ENCODE measurements around the gene PLBD1. TPM values are rescaled to one million over a fixed set of nuclear protein-coding genes. Genes with fewer than 3 reads are reported as not detected.

The PLBD1 gene
- polyA plus RNA-seq, 2 of the 4 experiments (the other 2 are of a cell fraction), result 4.9 to 10.3 TPM

GRCh38 chr12:14605401-14605989, 37.8 kb upstream of the PLBD1 start:
- FAIRE-seq (no peak), DNase-seq (ENCODE audit: low read depth in 1 of 2, low spot score in 1 of 2) (peak in 1 of 2 experiments; percentile 6), ATAC-seq (no peak)
- H3K4me2 ChIP-seq, result no peak overlapping the region
- CTCF ChIA-PET, result interaction anchor here (0.6 kb wide), 1 partner anchor 232 kb away, joined by 3 read pairs; no protein-coding TSS in a partner anchor
- no peak for TF ChIP-seq CHD2 (IDR thresholded peaks at IDR 0.05; ENCODE audit: low read length, partially characterized antibody)
- TF ChIP-seq HES2 (IDR thresholded peaks at IDR 0.05), result peak; percentile 13; the same call in 1 of the 2 replicates
- TF ChIP-seq EHF (CRISPR knock-in tag; IDR thresholded peaks at IDR 0.05), result no peak
- no peak for TF ChIP-seq TP53 (CRISPR knock-in tag; IDR thresholded peaks at IDR 0.05)
- TF ChIP-seq NPAS2 (CRISPR knock-in tag; IDR thresholded peaks at IDR 0.05; ENCODE audit: borderline replicate concordance), result no peak
- no peak for TF ChIP-seq POLR2AphosphoS2 (conservative IDR thresholded peaks at IDR 0.05; ENCODE audit: low read length)
- TF ChIP-seq CEBPB (IDR thresholded peaks at IDR 0.05), result peak; percentile 40 to 86; a peak in 3 of 4 replicates
- H3K9me3 ChIP-seq, result peaks cover 38% of the 10 kb centered on the region; the same call in 1 of the 3 replicates
- H3K4me1 ChIP-seq, result no peaks in the 10 kb centered on the region
- no peak overlapping the region for H3K4me3 ChIP-seq
- H3K27ac ChIP-seq, result no peak overlapping the region
- POLR2A ChIA-PET, result no interaction called here
- under 1% methylated on average over 3 of the region's 3 CpGs for WGBS (ENCODE audit: missing lambda C conversion rate)

GRCh38 chr12:14601692-14602478, 34.2 kb upstream of the PLBD1 start:
- CTCF ChIA-PET, result no interaction called here
- POLR2A ChIA-PET, result no interaction called here
- Histone ChIP-seq H3K4me3 (no peak overlapping the region), H3K27ac (no peak overlapping the region), H3K4me1 (no peaks in the 10 kb centered on the region), H3K9me3 (peaks cover 38% of the 10 kb centered on the region; the same call in 1 of the 3 replicates), H3K4me2 (no peak overlapping the region)
- ATAC-seq, result no peak
- 18% methylated on average over 4 of the region's 4 CpGs for WGBS (ENCODE audit: missing lambda C conversion rate)
- DNase-seq (ENCODE audit: low read depth in 1 of 2, low spot score in 1 of 2), result no peak
- FAIRE-seq, result no peak
- no peak for TF ChIP-seq PHF8 (IDR thresholded peaks at IDR 0.05; ENCODE audit: borderline replicate concordance, low read depth)
- no peak for TF ChIP-seq CBX8 (IDR thresholded peaks at IDR 0.05)
- no peak for TF ChIP-seq EHMT2 (IDR thresholded peaks at IDR 0.05; ENCODE audit: low read depth)
- no peak for TF ChIP-seq KDM5A (IDR thresholded peaks at IDR 0.05)
- TF ChIP-seq NPAS2 (CRISPR knock-in tag; IDR thresholded peaks at IDR 0.05; ENCODE audit: borderline replicate concordance), result no peak
- no peak for TF ChIP-seq SMC3 (IDR thresholded peaks at IDR 0.05)

GRCh38 chr12:14597480-14597879, 29.8 kb upstream of the PLBD1 start:
- Histone ChIP-seq H3K9me3 (peaks cover 5% of the 10 kb centered on the region; the same call in 1 of the 3 replicates), H3K4me3 (no peak overlapping the region), H3K4me1 (no peaks in the 10 kb centered on the region), H3K4me2 (no peak overlapping the region), H3K27ac (no peak overlapping the region)
- FAIRE-seq (peak; percentile 43), DNase-seq (ENCODE audit: low read depth in 1 of 2, low spot score in 1 of 2) (no peak), ATAC-seq (no peak)
- TF ChIP-seq CHD4 (IDR thresholded peaks at IDR 0.05; ENCODE audit: borderline replicate concordance) (no peak), REST (IDR thresholded peaks at IDR 0.05) (no peak), CBX2 (IDR thresholded peaks at IDR 0.05; ENCODE audit: borderline replicate concordance, low read depth) (no peak), SMC3 (IDR thresholded peaks at IDR 0.05) (no peak), ZNF302 (CRISPR knock-in tag; IDR thresholded peaks at IDR 0.05) (no peak), CHD2 (IDR thresholded peaks at IDR 0.05; ENCODE audit: low read length, partially characterized antibody) (no peak), GATA3 (IDR thresholded peaks at IDR 0.05; ENCODE audit: borderline replicate concordance) (no peak), CEBPB (IDR thresholded peaks at IDR 0.05) (no peak), NPAS2 (CRISPR knock-in tag; IDR thresholded peaks at IDR 0.05; ENCODE audit: borderline replicate concordance) (no peak), KDM1A (IDR thresholded peaks at IDR 0.05; ENCODE audit: low read depth) (no peak), RCOR1 (IDR thresholded peaks at IDR 0.05; ENCODE audit: low read depth, low read length) (no peak), EHF (CRISPR knock-in tag; IDR thresholded peaks at IDR 0.05) (no peak), PBX3 (IDR thresholded peaks at IDR 0.05) (no peak), CBX8 (IDR thresholded peaks at IDR 0.05) (no peak), HEYL (CRISPR knock-in tag; IDR thresholded peaks at IDR 0.05) (no peak), BHLHE40 (IDR thresholded peaks at IDR 0.05; ENCODE audit: low read depth, low read length) (no peak)
- WGBS (ENCODE audit: missing lambda C conversion rate), result 23% methylated on average over 3 of the region's 3 CpGs
- ChIA-PET POLR2A (no interaction called here), CTCF (interaction anchor here (1.2 kb wide), 1 partner anchor 22 kb away, joined by 3 read pairs; no protein-coding TSS in a partner anchor)

All from A549 (cell line).